HG02852 (cell line): ENCODE measurements around the gene GALNT11.
"Not testable (repeated sequence)": the region's sequence is repeated elsewhere in the genome, so short reads cannot be mapped to it uniquely, and the experiment has no call there.

Source experiments
- ATAC-seq: cut with Tn5 transposase; IDR thresholded peaks from one replicate; pipeline ENCODE4 v1.9.1; 2021; ENCODE audit warnings: mild to moderate bottlenecking, moderate library complexity; ENCODE audit not compliant: unreplicated experiment

GALNT11 gene

DNA sequence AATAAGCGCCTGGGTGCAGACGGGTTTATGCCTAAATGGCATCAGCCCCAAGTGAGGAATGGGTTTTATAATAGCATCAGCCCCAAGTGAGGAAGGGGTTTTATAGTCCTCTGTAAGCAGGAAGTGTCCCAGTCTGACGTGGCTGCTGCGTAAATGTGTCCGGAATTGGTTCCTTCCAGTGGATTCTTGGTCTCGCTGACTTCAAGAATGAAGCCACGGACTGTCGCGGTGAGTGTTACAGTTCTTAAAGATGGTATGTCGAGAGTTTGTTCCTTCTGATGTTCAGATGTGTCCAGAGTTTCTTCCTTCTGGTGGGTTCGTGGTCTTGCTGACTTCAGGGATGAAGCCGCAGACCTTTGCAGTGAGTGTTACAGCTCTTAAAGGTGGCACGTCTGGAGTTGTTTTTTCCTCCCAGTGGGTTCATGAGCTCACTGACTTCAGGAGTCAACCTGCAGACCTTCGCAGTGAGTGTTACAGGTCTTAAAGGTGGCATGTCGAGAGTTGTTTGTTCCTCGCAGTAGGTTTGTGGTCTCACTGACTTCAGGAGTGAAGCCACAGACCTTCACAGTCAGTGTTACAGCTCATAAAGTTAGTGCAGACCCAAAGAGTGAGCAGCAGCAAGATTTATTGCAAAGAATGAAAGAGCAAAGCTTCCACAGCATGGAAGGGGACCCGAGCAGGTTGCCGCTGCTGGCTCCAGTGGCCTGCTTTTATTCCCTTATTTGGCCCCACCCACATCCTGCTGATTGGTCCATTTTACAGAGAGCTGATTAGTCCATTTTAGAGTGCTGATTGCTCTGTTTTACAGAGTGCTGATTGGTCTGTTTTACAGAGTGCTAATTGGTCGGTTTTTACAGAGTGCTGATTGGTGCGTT is 2.3 kb downstream of the GALNT11 start:
- not testable (repeated sequence) for ATAC-seq

- not testable (repeated sequence) for ATAC-seq
These were observed 4.6 kb downstream of the GALNT11 start for GRCh38 chr7:152030059-152030458.

GRCh38 chr7:152030639-152031038 is 5.2 kb downstream of the GALNT11 start:
- ATAC-seq, result not testable (repeated sequence)

DNA sequence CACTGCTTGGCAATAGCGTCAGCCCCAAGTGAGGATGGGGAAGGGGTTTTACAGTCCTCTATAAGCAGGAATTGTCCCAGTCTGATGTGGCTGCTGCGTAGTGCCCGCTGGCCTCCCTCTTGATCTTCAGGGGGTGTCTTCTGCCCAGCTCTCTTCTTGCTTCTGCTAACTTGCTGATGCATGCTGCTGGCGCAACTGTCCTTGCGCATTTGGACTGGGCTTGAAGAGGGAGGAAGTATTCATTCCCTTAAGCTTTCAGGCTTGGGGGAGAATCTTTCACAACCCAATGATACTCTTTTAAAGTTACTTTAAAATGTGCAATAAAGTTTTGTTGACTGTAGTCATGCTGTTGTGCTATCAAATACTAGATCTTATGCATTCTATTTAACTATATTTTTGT is 10.3 kb downstream of the GALNT11 start:
- ATAC-seq, result no peak

DNA sequence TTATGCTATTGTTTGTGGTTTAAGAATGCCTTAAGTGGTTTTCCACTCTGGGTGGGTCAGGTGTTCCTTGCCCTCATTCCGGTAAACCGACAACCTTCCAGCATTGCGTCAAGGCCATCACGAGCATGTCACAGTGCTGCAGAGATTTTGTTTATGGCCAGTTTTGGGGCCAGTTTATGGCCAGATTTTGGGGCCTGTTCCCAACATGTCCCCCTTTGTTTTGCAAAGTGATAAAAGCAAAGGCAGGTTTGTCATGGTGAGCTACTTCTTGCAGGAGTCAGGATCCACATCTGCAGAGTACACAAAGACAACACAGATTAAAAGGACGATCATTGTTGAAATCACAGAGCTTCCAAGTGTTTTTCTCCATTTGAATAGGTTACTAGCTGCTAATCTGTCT is 12.9 kb downstream of the GALNT11 start:
- not testable (repeated sequence) for ATAC-seq

DNA sequence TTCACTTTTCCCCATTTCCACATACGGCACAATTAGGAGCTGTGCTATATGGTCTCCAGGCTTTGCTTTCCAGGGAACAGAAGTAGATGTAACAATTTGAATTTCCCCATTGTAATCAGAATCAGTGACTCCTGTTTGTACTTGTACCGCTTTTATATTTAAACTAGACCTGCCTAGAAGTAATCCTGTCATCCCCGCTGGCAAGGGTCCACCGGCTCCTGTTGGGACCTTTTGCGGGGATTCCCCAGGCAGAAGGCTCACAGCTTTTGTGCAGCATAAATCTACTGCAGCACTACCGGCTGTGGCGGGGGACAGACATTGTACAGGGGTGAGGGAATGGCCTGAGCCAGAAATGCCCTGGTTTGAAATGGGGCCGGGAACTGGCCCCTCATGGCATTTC is 17.6 kb downstream of the GALNT11 start:
- ATAC-seq, result not testable (repeated sequence)

- not testable (repeated sequence) for ATAC-seq
These were observed 19.4 kb downstream of the GALNT11 start for GRCh38 chr7:152044909-152045308.

- ATAC-seq, result no peak
These were observed 21.1 kb downstream of the GALNT11 start for GRCh38 chr7:152046531-152046930.

DNA sequence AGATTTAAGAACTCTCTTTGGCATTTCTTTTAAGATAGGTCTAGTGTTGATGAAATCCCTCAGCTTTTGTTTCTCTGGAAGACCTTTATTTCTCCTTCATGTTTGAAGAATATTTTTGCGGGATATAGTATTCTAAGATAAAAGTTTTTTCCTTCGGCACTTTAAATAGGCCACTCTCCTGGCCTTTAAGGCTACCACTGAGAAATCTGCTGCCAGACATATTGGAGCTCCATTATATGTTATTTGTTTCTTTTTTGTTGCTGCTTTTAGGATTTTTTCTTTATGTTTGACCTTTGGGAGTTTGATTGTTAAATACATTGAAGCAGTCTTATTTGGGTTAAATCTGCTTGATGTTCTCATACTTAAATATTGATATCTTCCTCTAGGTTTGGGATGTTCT is 22.6 kb downstream of the GALNT11 start:
- no peak for ATAC-seq

GRCh38 chr7:152050547-152050971 is 25.1 kb downstream of the GALNT11 start:
- ATAC-seq, result no peak

DNA sequence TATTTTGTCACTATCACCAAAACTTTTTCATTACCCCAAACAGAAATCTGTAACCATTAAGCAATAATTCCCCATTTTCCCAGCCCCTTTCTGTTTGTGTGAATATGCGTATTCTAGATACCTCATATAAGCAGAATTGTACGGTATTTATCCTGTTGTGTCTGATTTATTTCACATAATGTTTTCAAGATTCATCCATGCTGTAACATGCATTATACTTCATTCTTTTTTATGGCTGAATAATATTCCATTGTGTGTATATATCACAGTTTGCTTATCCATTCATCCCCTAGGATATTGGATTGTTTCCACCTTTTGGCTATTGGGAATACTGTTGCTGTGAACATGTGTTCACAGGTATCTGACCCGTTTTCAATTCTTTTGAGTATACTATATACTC is 26.5 kb downstream of the GALNT11 start:
- no peak for ATAC-seq

GRCh38 chr7:152052771-152053170 is 27.3 kb downstream of the GALNT11 start:
- no peak for ATAC-seq

GRCh38 chr7:152054367-152055230 is 29.1 kb downstream of the GALNT11 start:
- ATAC-seq, result no peak

GRCh38 chr7:152056621-152057274 is 31.3 kb downstream of the GALNT11 start:
- no peak for ATAC-seq

DNA sequence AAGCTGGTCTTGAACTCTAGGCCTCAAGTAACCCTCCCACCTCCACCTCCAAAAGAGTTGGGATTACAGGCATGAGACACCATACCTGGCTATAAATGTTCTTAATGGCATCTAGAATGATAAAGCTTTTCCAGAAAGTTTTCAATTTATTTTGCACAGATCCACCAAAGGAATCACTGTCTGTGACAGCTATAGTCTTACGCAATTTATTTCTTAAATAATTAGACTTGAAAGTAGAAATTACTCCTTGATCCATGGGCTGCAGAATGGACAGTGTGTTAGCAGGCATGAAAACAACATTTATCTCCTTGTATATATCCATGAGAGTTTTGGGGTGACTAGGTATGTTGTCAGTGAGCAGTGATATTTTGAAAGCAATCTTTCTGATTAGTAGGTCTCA is 33.8 kb downstream of the GALNT11 start:
- no peak for ATAC-seq

DNA sequence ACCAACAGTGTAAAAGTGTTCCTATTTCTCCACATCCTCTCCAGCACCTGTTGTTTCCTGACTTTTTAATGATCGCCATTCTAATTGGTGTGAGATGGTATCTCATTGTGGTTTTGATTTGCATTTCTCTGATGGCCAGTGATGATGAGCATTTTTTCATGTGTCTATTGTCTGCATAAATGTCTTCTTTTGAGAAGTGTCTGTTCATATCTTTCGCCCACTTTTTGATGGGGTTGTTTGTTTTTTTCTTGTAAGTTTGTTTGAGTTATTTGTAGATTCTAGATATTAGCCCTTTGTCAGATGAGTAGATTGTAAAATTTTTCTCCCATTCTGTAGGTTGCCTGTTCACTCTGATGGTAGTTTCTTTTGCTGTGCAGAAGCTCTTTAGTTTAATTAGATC is 35.6 kb downstream of the GALNT11 start:
- not testable (repeated sequence) for ATAC-seq

DNA sequence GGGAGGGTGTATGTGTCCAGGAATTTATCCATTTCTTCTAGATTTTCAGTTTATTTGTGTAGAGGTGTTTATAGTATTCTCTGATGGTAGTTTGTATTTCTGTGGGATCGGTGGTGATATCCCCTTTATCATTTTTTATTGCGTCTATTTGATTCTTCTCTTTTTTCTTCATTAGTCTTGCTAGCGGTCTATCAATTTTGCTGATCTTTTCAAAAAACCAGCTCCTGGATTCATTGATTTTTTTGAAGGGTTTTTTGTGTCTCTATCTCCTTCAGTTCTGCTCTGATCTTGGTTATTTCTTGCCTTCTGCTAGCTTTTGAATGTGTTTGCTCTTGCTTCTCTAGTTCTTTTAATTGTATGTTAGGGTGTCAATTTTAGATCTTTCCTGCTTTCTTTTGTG is 37.7 kb downstream of the GALNT11 start:
- ATAC-seq, result not testable (repeated sequence)

- not testable (repeated sequence) for ATAC-seq
These were observed 38.3 kb downstream of the GALNT11 start for GRCh38 chr7:152063821-152064220.

DNA sequence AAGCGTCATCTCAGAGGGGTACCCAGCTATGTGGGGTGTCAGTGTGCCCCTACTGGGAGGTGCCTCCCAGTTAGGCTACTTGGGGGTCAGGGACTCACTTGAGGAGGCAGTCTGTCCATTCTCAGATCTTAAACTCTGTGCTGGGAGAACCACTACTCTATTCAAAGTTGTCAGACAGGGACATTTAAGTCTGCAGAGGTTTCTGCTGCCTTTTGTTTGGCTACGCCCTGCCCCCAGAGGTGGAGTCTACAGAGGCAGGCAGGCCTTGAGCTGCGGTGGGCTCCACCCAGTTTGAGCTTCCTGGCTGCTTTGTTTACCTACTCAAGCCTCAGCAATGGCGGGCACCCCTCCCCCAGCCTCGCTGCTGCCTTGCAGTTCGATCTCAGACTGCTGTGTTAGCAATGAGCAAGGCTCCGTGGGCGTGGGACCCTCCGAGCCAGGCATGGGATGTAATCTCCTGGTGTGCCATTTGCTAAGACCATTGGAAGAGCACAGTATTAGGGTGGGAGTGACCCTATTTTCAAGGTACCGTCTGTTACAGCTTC is 40.4 kb downstream of the GALNT11 start:
- ATAC-seq, result not testable (repeated sequence)

- no peak for ATAC-seq
These were observed 46.9 kb downstream of the GALNT11 start for GRCh38 chr7:152072421-152072820.

GRCh38 chr7:152073352-152073751 is 47.9 kb downstream of the GALNT11 start:
- ATAC-seq, result no peak
